T-helper 1 cell treated with Interleukin-12 subunit alpha and Interleukin-12 subunit beta and Interleukin-4 antibody, amounts not matched to agents 30 μg/mL and 1 μg/mL, for 36 hours (primary cell): Measurements from ENCODE around the gene PRKAG1.
A peak's percentile ranks its signal among the peaks of the same experiment; 100 is the strongest.

Experiments
- H3K27ac Mint-ChIP-seq: one replicate; pipeline ENCODE4 v1.8.0; 2021; ENCODE audit warnings: mild to moderate bottlenecking, mixed read lengths
- H3K27me3 Mint-ChIP-seq: one replicate; pipeline ENCODE4 v1.8.0; 2021; ENCODE audit warnings: low read depth, mixed read lengths
- H3K36me3 Mint-ChIP-seq: one replicate; pipeline ENCODE4 v1.8.0; 2021; ENCODE audit warnings: low read depth, mixed read lengths
- H3K4me1 Mint-ChIP-seq: one replicate; pipeline ENCODE4 v1.8.0; 2021; ENCODE audit warnings: low read depth, mixed read lengths
- H3K4me3 Mint-ChIP-seq: one replicate; pipeline ENCODE4 v1.8.0; 2021; ENCODE audit warnings: mild to moderate bottlenecking, moderate library complexity, mixed read lengths
- H3K9me3 Mint-ChIP-seq: one replicate; pipeline ENCODE4 v1.8.0; 2021; ENCODE audit warnings: mixed read lengths

PRKAG1 gene

GRCh38 chr12:48978741-48979601 is 39.6 kb downstream of the PRKAG1 start:
- peak overlapping the region; percentile 39 for H3K27ac Mint-ChIP-seq
- H3K27me3 Mint-ChIP-seq: peaks cover 96% of the 10 kb centered on the region
- no peaks in the 10 kb centered on the region for H3K9me3 Mint-ChIP-seq
- no peaks in the 10 kb centered on the region for H3K36me3 Mint-ChIP-seq
- peak overlapping the region; percentile 84 for H3K4me3 Mint-ChIP-seq
- peaks cover 44% of the 10 kb centered on the region for H3K4me1 Mint-ChIP-seq

GRCh38 chr12:48978291-48978740 is 40.3 kb downstream of the PRKAG1 start, which contains the start of gene WNT1:
TSS of gene WNT1 (plus strand) at chr12:48978322. CDS start at chr12:48978651, 329 bp downstream.
- H3K4me3 Mint-ChIP-seq: peak within 1 kb of the TSS; percentile 84
- no peaks in the 10 kb centered on the region for H3K36me3 Mint-ChIP-seq
- no peaks in the 10 kb centered on the region for H3K9me3 Mint-ChIP-seq
- H3K27ac Mint-ChIP-seq: peak within 1 kb of the TSS; percentile 46
- H3K27me3 Mint-ChIP-seq: peaks cover 96% of the 10 kb centered on the region
- H3K4me1 Mint-ChIP-seq: peaks cover 44% of the 10 kb centered on the region

GRCh38 chr12:48977290-48978281 is 41.0 kb downstream of the PRKAG1 start:
- Mint-ChIP-seq H3K36me3 (no peaks in the 10 kb centered on the region), H3K4me1 (peaks cover 44% of the 10 kb centered on the region), H3K27ac (peak overlapping the region; percentile 46), H3K27me3 (peaks cover 96% of the 10 kb centered on the region), H3K9me3 (no peaks in the 10 kb centered on the region), H3K4me3 (peak overlapping the region; percentile 45)

DNA sequence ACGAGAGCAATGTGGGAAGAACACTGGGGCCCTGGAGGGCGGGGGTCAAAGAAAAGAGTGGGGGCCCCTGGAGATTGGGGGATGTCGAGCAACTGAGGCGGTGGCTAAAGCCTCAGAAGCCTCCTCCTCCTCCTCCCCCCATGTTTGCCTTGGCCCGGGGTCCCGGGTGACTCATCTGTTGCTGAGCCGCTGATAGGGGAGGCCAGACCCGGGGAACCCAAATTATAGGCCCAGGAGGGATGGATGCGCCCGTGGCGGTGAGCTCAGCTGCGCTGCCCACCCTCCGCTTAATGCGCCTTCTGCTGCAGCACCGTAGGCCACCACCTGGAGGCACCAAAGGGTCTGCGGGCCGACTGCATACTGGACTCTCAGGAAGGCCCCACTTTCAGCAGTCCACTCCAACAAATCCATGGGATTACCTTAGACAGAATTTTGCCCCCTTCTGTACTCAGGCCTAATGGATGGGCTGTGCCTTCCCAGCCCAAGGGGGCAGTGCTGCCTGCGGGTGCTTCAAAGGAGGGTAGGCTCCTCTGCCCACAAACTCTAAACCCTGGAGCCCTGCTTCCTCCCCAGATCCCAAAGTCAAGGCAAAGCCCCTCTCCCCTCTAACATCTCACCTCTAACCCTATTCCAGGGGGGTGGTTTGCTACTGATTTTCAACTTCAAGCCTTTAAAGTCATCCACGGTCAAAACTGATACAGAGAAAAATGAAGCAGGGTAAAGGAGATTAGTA is 44.5 kb downstream of the PRKAG1 start:
- Mint-ChIP-seq H3K9me3 (no peaks in the 10 kb centered on the region), H3K4me3 (no peak overlapping the region), H3K27ac (no peak overlapping the region), H3K36me3 (peaks cover 4% of the 10 kb centered on the region), H3K4me1 (peaks cover 36% of the 10 kb centered on the region), H3K27me3 (peaks cover 94% of the 10 kb centered on the region)

DNA sequence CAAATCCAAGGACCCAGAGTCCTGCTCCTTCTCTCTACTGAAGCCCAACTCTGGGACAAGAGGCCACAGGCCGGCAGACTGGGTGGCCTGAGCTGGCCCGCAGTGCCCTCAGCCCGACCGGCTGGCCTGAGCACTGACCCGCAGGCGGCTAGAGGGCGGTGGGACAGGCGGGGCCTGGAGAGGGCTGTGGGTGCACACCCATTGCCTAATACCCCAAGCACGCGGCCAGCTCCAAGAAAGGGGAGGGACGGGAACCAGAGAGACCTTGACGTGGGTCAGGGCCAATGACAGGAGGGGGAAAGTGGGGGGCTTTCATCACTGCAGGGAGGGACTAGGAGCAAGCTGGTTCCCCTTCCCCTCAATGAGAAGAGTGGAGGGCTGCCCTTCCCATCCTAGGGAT is 45.0 kb downstream of the PRKAG1 start:
- peaks cover 94% of the 10 kb centered on the region for H3K27me3 Mint-ChIP-seq
- peaks cover 32% of the 10 kb centered on the region for H3K4me1 Mint-ChIP-seq

GRCh38 chr12:48972952-48973483 is 45.6 kb downstream of the PRKAG1 start:
- Mint-ChIP-seq H3K27me3 (peaks cover 97% of the 10 kb centered on the region), H3K36me3 (peaks cover 4% of the 10 kb centered on the region), H3K4me1 (peaks cover 32% of the 10 kb centered on the region), H3K27ac (no peak overlapping the region), H3K9me3 (no peaks in the 10 kb centered on the region), H3K4me3 (no peak overlapping the region)

More for the DNA sequence above, 45.0 kb downstream of the PRKAG1 start:
- Mint-ChIP-seq H3K4me3 (no peak overlapping the region), H3K9me3 (no peaks in the 10 kb centered on the region), H3K36me3 (peaks cover 4% of the 10 kb centered on the region), H3K27ac (no peak overlapping the region)

- Mint-ChIP-seq H3K27me3 (peaks cover 96% of the 10 kb centered on the region), H3K4me3 (no peak overlapping the region), H3K27ac (no peak overlapping the region), H3K4me1 (peaks cover 26% of the 10 kb centered on the region), H3K36me3 (peaks cover 4% of the 10 kb centered on the region), H3K9me3 (no peaks in the 10 kb centered on the region)
These were observed 46.2 kb downstream of the PRKAG1 start for GRCh38 chr12:48972213-48972951.

- Mint-ChIP-seq H3K9me3 (no peaks in the 10 kb centered on the region), H3K4me1 (peaks cover 23% of the 10 kb centered on the region), H3K27ac (peak overlapping the region; percentile 57), H3K36me3 (peaks cover 4% of the 10 kb centered on the region), H3K27me3 (peaks cover 88% of the 10 kb centered on the region), H3K4me3 (peak overlapping the region; percentile 55)
These were observed 47.8 kb downstream of the PRKAG1 start for GRCh38 chr12:48970702-48971334.

GRCh38 chr12:48969833-48970701 is 48.5 kb downstream of the PRKAG1 start:
- peaks cover 23% of the 10 kb centered on the region for H3K4me1 Mint-ChIP-seq
- peaks cover 4% of the 10 kb centered on the region for H3K36me3 Mint-ChIP-seq
- no peak overlapping the region for H3K27ac Mint-ChIP-seq
- no peaks in the 10 kb centered on the region for H3K9me3 Mint-ChIP-seq
- peaks cover 86% of the 10 kb centered on the region for H3K27me3 Mint-ChIP-seq
- H3K4me3 Mint-ChIP-seq: peak overlapping the region; percentile 36

GRCh38 chr12:48969160-48969771 is 49.3 kb downstream of the PRKAG1 start:
- Mint-ChIP-seq H3K36me3 (peaks cover 4% of the 10 kb centered on the region), H3K4me1 (peaks cover 23% of the 10 kb centered on the region), H3K27me3 (peaks cover 82% of the 10 kb centered on the region), H3K9me3 (no peaks in the 10 kb centered on the region), H3K27ac (no peak overlapping the region), H3K4me3 (no peak overlapping the region)

DNA sequence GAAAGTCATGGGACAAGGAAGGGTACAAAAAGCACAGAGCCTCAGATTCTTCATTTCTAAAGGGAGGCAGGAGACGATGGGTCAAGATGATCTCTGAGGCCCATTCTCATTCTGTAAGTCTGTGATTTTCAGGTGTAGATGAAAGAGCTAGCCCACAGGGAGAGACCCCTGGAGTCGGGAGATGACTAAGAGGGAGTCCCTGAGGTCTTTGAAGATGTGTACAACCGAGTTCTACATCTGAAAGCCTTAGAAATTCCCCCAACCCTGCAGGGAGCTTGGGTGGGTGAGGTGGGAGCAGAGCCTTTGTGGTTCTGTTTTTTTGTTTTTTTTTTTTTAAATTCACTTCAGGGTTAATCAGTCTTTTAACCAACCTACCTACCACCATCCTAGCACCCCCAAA is 50.1 kb downstream of the PRKAG1 start:
- no peak overlapping the region for H3K4me3 Mint-ChIP-seq
- no peaks in the 10 kb centered on the region for H3K9me3 Mint-ChIP-seq
- H3K36me3 Mint-ChIP-seq: peaks cover 4% of the 10 kb centered on the region
- peaks cover 23% of the 10 kb centered on the region for H3K4me1 Mint-ChIP-seq
- peaks cover 74% of the 10 kb centered on the region for H3K27me3 Mint-ChIP-seq
- H3K27ac Mint-ChIP-seq: no peak overlapping the region

- Mint-ChIP-seq H3K27me3 (peaks cover 71% of the 10 kb centered on the region), H3K4me3 (no peak overlapping the region), H3K4me1 (peaks cover 23% of the 10 kb centered on the region), H3K36me3 (peaks cover 4% of the 10 kb centered on the region), H3K9me3 (no peaks in the 10 kb centered on the region), H3K27ac (no peak overlapping the region)
These were observed 50.6 kb downstream of the PRKAG1 start for GRCh38 chr12:48967991-48968390.
